H1 (cell line): ENCODE results near the gene PSMB3. TPM values are rescaled to one million over a fixed set of nuclear protein-coding genes. Genes with fewer than 3 reads are reported as not detected.
A peak's percentile ranks its signal among the peaks of the same experiment; 100 is the strongest.

Experiments
- microRNA-seq, 2 experiments: library from miRNA; unstranded; fragments of <30 nt; microRNA quantifications; one replicate each; pipeline versions ENCODE4 to v1.2.0, GENCODE V29; 2016 to 2020; ENCODE audit warnings: borderline microRNAs expressed in 2 of 2, borderline number of aligned reads in 2 of 2, borderline replicate concordance in 1 of 2
- polyA plus RNA-seq, 7 experiments: library from polyadenylated mRNA; depleted of rRNA in 3 of 7; stranded (reverse) in 5 of 7; unstranded in 2 of 7; fragments of >200 nt in 5 of 7; fragments of 200-250 nt in 2 of 7; gene quantifications; 1 replicate in 5 of 7; 2 replicates in 1 of 7; 4 replicates in 1 of 7; pipeline versions ENCODE4 v1.2.1 to v1.2.3, GENCODE V29; 2011 to 2013; ENCODE audit warnings: missing spikeins in 2 of 7, mixed read lengths in 2 of 7
- small RNA-seq: library from polyadenylated mRNA; stranded (forward); fragments of <200 nt; extraction: miRNeasy Mini kit (QIAGEN cat#:217004); gene quantifications from one replicate; pipeline ENCODE3, GENCODE V24; 2013; ENCODE audit not compliant: insufficient read depth
- total RNA-seq: library from RNA; stranded (reverse); fragmentation: NEBNext Ultra II Directional; extraction: Animal tissue kit (Norgen Biotek cat#: 25700); gene quantifications from 2 replicates; pipeline ENCODE4 v1.2.1, GENCODE V29; 2021

PSMB3 gene
- total and polyA plus RNA-seq, 2 of the 8 experiments (the other 6 are each of a cell fraction or from before 2014, with no cell fraction given): 291 to 914 TPM

Small RNAs within 50 kb of the gene (microRNA-seq; reads per million reads assigned to microRNA genes)
- gene MIR4726: 0 to 0.23 reads per million in 2 experiments

Small RNAs within 50 kb of the gene (small RNA-seq; reads per million reads assigned to genes)
- gene MIR4726 (not detected), gene RNA5SP440 (439 reads per million, percentile 99 among the genes with 10 or more reads in this experiment), gene RNU6-866P (not detected)

Other genes starting within 250 kb of the PSMB3 start
- 3.8 and 4.1 TPM in 2 replicates for gene SRCIN1, start 146.8 kb upstream of the PSMB3 start, total RNA-seq
- 2.8 and 4.2 TPM in 2 replicates for gene SRCIN1, start 146.8 kb upstream of the PSMB3 start, polyA plus RNA-seq (2011; rRNA removed)
- gene EPOP, start 77.8 kb upstream of the PSMB3 start, total RNA-seq: 3.3 and 4.0 TPM in 2 replicates
- 1.5 and 2.1 TPM in 2 replicates for gene EPOP, start 77.8 kb upstream of the PSMB3 start, polyA plus RNA-seq (2011; rRNA removed)
- gene MLLT6, start 47.5 kb upstream of the PSMB3 start, total RNA-seq: 7.7 and 8.0 TPM in 2 replicates
- 6.5 and 7.7 TPM in 2 replicates for gene MLLT6, start 47.5 kb upstream of the PSMB3 start, polyA plus RNA-seq (2011; rRNA removed)
- 11.1 and 11.6 TPM in 2 replicates for gene CISD3, start 22.4 kb upstream of the PSMB3 start, total RNA-seq
- 8.4 and 9.4 TPM in 2 replicates for gene CISD3, start 22.4 kb upstream of the PSMB3 start, polyA plus RNA-seq (2011; rRNA removed)
- 86.1 and 93.3 TPM in 2 replicates for gene PCGF2, start 4.4 kb upstream of the PSMB3 start, total RNA-seq
- gene PCGF2, start 4.4 kb upstream of the PSMB3 start, polyA plus RNA-seq (2011; rRNA removed): 42.1 and 81.4 TPM in 2 replicates
- gene PIP4K2B, start 46.8 kb downstream of the PSMB3 start, total RNA-seq: 57.7 and 57.8 TPM in 2 replicates
- gene PIP4K2B, start 46.8 kb downstream of the PSMB3 start, polyA plus RNA-seq (2011; rRNA removed): 21.5 and 24.8 TPM in 2 replicates
- gene CWC25, start 72.6 kb downstream of the PSMB3 start, total RNA-seq: 13.1 and 15.8 TPM in 2 replicates
- gene CWC25, start 72.6 kb downstream of the PSMB3 start, polyA plus RNA-seq (2011; rRNA removed): 9.2 and 11.1 TPM in 2 replicates
- gene RPL23, start 101.0 kb downstream of the PSMB3 start, total RNA-seq: 2,091 and 2,148 TPM in 2 replicates
- gene RPL23, start 101.0 kb downstream of the PSMB3 start, polyA plus RNA-seq (2011; rRNA removed): 1,486 and 2,502 TPM in 2 replicates
- gene LASP1, start 117.3 kb downstream of the PSMB3 start, total RNA-seq: 170 and 180 TPM in 2 replicates
- gene LASP1, start 117.3 kb downstream of the PSMB3 start, polyA plus RNA-seq (2011; rRNA removed): 114 and 182 TPM in 2 replicates
- not detected in 2 replicates for gene FBXO47, start 214.7 kb downstream of the PSMB3 start, total RNA-seq
- gene FBXO47, start 214.7 kb downstream of the PSMB3 start, polyA plus RNA-seq (2011; rRNA removed): not detected in 2 replicates